ENCODE results near the gene ELMO1. TPM values are rescaled to one million over a fixed set of nuclear protein-coding genes. Genes with fewer than 3 reads are reported as not detected.

ELMO1 gene
- total and polyA plus RNA-seq, 2 of the 13 experiments (the other 11 are each of a cell fraction or from before 2014, with no cell fraction given): 0.11 to 0.17 TPM

DNA sequence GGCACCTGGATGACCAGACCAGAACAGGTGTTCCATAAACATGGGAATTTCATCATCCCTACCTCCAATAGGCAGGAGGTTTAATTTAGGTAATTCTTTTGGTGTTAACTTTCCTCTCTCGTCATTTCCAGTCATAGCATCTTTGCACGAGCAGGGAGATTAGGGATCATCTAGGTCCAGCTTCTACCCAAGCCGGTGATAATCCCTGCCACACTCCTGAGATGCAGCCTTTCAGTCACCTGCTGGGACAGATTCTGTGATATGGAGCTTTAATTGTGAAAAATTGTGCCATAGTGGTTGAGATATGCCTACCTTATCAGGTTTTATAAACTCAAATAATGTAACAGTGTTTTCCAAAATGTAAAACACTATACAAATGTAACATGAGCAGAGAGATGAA lies 532.5 kb downstream of the ELMO1 start (continued):
- TF ChIP-seq, protein P1, sequence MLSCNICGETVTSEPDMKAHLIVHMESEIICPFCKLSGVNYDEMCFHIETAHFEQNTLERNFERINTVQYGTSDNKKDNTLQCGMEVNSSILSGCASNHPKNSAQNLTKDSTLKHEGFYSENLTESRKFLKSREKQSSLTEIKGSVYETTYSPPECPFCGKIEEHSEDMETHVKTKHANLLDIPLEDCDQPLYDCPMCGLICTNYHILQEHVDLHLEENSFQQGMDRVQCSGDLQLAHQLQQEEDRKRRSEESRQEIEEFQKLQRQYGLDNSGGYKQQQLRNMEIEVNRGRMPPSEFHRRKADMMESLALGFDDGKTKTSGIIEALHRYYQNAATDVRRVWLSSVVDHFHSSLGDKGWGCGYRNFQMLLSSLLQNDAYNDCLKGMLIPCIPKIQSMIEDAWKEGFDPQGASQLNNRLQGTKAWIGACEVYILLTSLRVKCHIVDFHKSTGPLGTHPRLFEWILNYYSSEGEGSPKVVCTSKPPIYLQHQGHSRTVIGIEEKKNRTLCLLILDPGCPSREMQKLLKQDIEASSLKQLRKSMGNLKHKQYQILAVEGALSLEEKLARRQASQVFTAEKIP (CRISPR knock-in tag; IDR thresholded peaks at IDR 0.05; ENCODE audit: borderline replicate concordance): no peak
- TF ChIP-seq ZNF264 (CRISPR knock-in tag; IDR thresholded peaks at IDR 0.05): no peak
- TF ChIP-seq JDP2 (CRISPR knock-in tag; IDR thresholded peaks at IDR 0.05; ENCODE audit: borderline replicate concordance): no peak
- TF ChIP-seq FIP1L1 (IDR thresholded peaks at IDR 0.05; ENCODE audit: borderline replicate concordance, insufficient read depth, low read depth, low read length): no peak
- TF ChIP-seq ZFAT (CRISPR knock-in tag; conservative IDR thresholded peaks at IDR 0.05): no peak

- ATAC-seq: peak; percentile 31; the same call in 1 of the 3 replicates
- Histone ChIP-seq H3K36me3 (replicated peaks in 1 of 2; ENCODE audit: control insufficient read depth in 1 of 2, insufficient read depth in 2 of 2, low read length in 2 of 2) (no peaks in the 10 kb centered on the region), H2AFZ (ENCODE audit: low read length) (no peak overlapping the region), H3K4me1 (ENCODE audit: insufficient read depth, low read length) (peaks cover 16% of the 10 kb centered on the region), H3K9me3 (ENCODE audit: low read length) (no peaks in the 10 kb centered on the region), H3K4me3 (replicated peaks in 1 of 3; ENCODE audit: insufficient read depth in 1 of 3, low read depth in 2 of 3, low read length in 3 of 3) (no peak overlapping the region), H3K9ac (ENCODE audit: insufficient read depth, low read depth, low read length) (no peak overlapping the region), H4K20me1 (ENCODE audit: insufficient read depth, low read length) (no peaks in the 10 kb centered on the region), H3K79me2 (ENCODE audit: insufficient read depth, low read length) (no peaks in the 10 kb centered on the region), H3K4me2 (ENCODE audit: low read depth, low read length) (no peak overlapping the region), H3K27ac (ENCODE audit: extremely low read length, insufficient read depth, low read length) (no peak overlapping the region), H3K27me3 (ENCODE audit: control insufficient read depth in 1 of 2, insufficient read depth in 2 of 2, low read length in 2 of 2) (no peaks in the 10 kb centered on the region; a peak in 2 of 5 replicates)
- in situ Hi-C loops (cut with HindIII; ENCODE audit: extremely low pct_ligation_motif_present, low pct_unique_long_range_greater_than_20kb): no loop called here
- ChIA-PET CTCF (ENCODE audit: low intra/inter-chr PET ratio, low total read pairs) (no interaction called here), POLR2A (no interaction called here)
- intact Hi-C loops (cut with micrococcal nuclease; ENCODE audit: unreplicated experiment): no loop called here
- FAIRE-seq: no peak
- 5% methylated on average over 5 of the region's 5 CpGs for WGBS (ENCODE audit: low lambda C conversion rate)
- TF ChIP-seq NR2F1 (CRISPR knock-in tag; IDR thresholded peaks at IDR 0.05) (no peak), ZNF788 (CRISPR knock-in tag; IDR thresholded peaks at IDR 0.05; ENCODE audit: borderline replicate concordance) (no peak), CREB1 (IDR thresholded peaks at IDR 0.05) (0 out of 2 replicates have a peak, but pooled peaks have one; percentile 35), CREB1 (CRISPR knock-in tag; IDR thresholded peaks at IDR 0.05) (no peak), ZBTB7A (CRISPR knock-in tag; IDR thresholded peaks at IDR 0.05) (no peak), JUN (CRISPR knock-in tag; IDR thresholded peaks at IDR 0.05) (no peak), CBFB (CRISPR knock-in tag; IDR thresholded peaks at IDR 0.05) (no peak), FOXA3 (CRISPR knock-in tag; IDR thresholded peaks at IDR 0.05) (0 out of 2 replicates have a peak, but pooled peaks have one; percentile 34), CENPX (CRISPR knock-in tag; IDR thresholded peaks at IDR 0.05) (no peak)
- no peak for DNase-seq (ENCODE audit: low spot score)
- no TSS peak for BruUV-seq (replicated peaks)
Observed at GRCh38 chr7:36911788-36912187, 536.9 kb downstream of the ELMO1 start.

Data from HepG2 (cell line).